GM06990 (cell line): ENCODE results near the gene ZFP62.

ENCODE experiments used
- DNase-seq: peaks from one replicate; pipeline ENCODE4 v3.0.0-alpha.2; 2011; ENCODE audit not compliant: insufficient read length; ENCODE audit errors: extremely low read depth
- H3K27me3 ChIP-seq: replicated peaks from 2 replicates; pipeline ENCODE4 v1.6.0; 2011; ENCODE audit warnings: low read length; ENCODE audit not compliant: control insufficient read depth, insufficient read depth
- H3K36me3 ChIP-seq: 2 replicates; pipeline ENCODE4 v1.5.1; 2011; ENCODE audit warnings: low read length; ENCODE audit not compliant: control insufficient read depth, insufficient read depth
- H3K4me3 ChIP-seq: replicated peaks from 2 replicates; pipeline ENCODE4 v1.5.1; 2011; ENCODE audit warnings: low read depth, mild to moderate bottlenecking, control low read depth, low read length
- TF ChIP-seq, protein P1 (sequence below): IDR thresholded peaks from 2 replicates; pipeline ENCODE4 v1.5.1; 2011; ENCODE audit warnings: low read length, control low read depth, mild to moderate bottlenecking, inconsistent platforms; ENCODE audit not compliant: insufficient read depth, poor library complexity, severe bottlenecking

ZFP62 gene

DNA sequence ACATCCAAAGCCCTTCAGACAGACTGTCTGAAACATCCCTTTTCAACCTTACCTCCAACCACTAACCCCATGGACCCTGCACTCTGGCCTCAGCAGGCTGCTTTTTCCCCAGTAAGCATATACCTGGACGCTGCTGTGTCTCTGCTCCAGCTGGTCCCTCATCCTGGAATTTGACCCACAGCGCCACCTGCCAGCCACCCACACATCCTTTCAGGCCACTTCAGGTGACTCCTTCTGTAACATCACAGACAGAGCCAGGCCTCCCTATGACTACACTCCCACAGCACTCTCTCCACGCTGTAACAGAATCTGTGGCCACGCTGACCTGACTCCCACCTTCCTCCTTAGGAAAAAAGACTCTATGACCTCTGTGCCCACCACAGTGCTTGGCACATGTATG is 61.9 kb downstream of the ZFP62 start:
- TF ChIP-seq, protein P1, sequence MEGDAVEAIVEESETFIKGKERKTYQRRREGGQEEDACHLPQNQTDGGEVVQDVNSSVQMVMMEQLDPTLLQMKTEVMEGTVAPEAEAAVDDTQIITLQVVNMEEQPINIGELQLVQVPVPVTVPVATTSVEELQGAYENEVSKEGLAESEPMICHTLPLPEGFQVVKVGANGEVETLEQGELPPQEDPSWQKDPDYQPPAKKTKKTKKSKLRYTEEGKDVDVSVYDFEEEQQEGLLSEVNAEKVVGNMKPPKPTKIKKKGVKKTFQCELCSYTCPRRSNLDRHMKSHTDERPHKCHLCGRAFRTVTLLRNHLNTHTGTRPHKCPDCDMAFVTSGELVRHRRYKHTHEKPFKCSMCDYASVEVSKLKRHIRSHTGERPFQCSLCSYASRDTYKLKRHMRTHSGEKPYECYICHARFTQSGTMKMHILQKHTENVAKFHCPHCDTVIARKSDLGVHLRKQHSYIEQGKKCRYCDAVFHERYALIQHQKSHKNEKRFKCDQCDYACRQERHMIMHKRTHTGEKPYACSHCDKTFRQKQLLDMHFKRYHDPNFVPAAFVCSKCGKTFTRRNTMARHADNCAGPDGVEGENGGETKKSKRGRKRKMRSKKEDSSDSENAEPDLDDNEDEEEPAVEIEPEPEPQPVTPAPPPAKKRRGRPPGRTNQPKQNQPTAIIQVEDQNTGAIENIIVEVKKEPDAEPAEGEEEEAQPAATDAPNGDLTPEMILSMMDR, result peak; percentile 38
- Histone ChIP-seq H3K27me3 (no peaks in the 10 kb centered on the region), H3K4me3 (no peak overlapping the region), H3K36me3 (peaks cover 10% of the 10 kb centered on the region)
- DNase-seq, result no peak

DNA sequence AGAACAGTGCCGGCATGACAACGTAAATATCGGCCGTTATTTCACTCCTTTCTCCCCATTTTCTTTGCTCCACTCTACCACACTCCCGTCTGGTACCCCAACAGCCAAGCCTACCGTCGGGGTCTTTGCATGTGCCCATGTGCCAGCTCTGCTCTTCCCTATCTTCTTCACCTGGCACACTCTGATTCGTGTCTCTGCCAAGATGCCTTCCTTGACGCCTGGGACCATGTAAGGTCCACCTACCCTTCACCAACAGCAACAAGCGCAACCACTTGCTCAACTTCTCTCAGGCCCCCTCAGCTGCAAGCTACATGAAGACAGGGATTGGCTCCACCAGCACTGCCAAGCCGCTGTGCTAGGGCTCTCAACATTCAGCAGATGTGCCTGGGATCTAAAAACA is 62.9 kb downstream of the ZFP62 start:
- Histone ChIP-seq H3K27me3 (no peaks in the 10 kb centered on the region), H3K36me3 (peaks cover 10% of the 10 kb centered on the region), H3K4me3 (no peak overlapping the region)
- DNase-seq, result no peak
- TF ChIP-seq, protein P1, result no peak
